K562 (cell line): ENCODE results near the gene GALNT15. TPM values are rescaled to one million over a fixed set of nuclear protein-coding genes. Genes with fewer than 3 reads are reported as not detected.

ENCODE experiments used
- ATAC-seq: fragments of 200-7000 bp; cut with Tn5 transposase; 3 replicates; pipeline ENCODE4 v1.9.1; 2020; ENCODE audit warnings: moderate library complexity
- BruUV-seq: library from RNA; stranded (reverse); fragments of 400-500 nt; replicated peaks from 2 replicates; lab custom pipeline; 2021; lab: Mats Ljungman, UMichigan
- CTCF ChIA-PET: fragments of 300-600 bp; formaldehyde crosslinking; extraction: SDS; loops from one replicate; lab custom pipeline; 2021; ENCODE audit warnings: low intra/inter-chr PET ratio; lab: Yijun Ruan, JAX
- POLR2A ChIA-PET: fragments of 300-600, 350-650 bp; sonication (Branson Sonifier 250); formaldehyde crosslinking; extraction: SDS; loops from one replicate; lab custom pipeline; 2021; ENCODE audit warnings: antibody characterized with exemption, inconsistent platforms; lab: Yijun Ruan, JAX
- DNase-seq, 4 experiments: peaks; one replicate each; pipeline versions ENCODE4 v3.0.0 to v3.0.0-alpha.2; 2011 to 2018; ENCODE audit warnings: low spot score in 3 of 4, mixed read lengths in 3 of 4; ENCODE audit errors: extremely low read depth in 1 of 4
- FAIRE-seq: peaks from 2 replicates; lab custom pipeline; 2011; peaks lifted over from hg19 to GRCh38; lab: Jason Lieb, UNC
- H2AFZ ChIP-seq: 2 replicates; pipeline ENCODE4 v1.6.0; 2011; ENCODE audit warnings: low read depth, low read length, control low read depth, inconsistent platforms
- H3K27ac ChIP-seq: fragments of 200-600 bp; 3 replicates; pipeline ENCODE4 v1.8.0; 2011; ENCODE audit warnings: low read depth, mild to moderate bottlenecking, control low read depth, inconsistent platforms, low read length, moderate library complexity, mixed read lengths; ENCODE audit errors: extremely low read depth
- H3K27me3 ChIP-seq, 2 experiments: fragments of 300-600 bp in 1 of 2; 2 replicates in 1 of 2; 3 replicates in 1 of 2; pipeline versions ENCODE4 v1.6.0 to v1.8.0; 2011; ENCODE audit warnings: inconsistent platforms in 2 of 2, low read length in 2 of 2, mild to moderate bottlenecking in 1 of 2, mixed read lengths in 1 of 2, moderate library complexity in 1 of 2; ENCODE audit not compliant: control insufficient read depth in 2 of 2, insufficient read depth in 2 of 2
- H3K36me3 ChIP-seq: fragments of 300-600 bp; 3 replicates; pipeline ENCODE4 v1.8.0; 2011; ENCODE audit warnings: mild to moderate bottlenecking, low read length, inconsistent platforms; ENCODE audit not compliant: control insufficient read depth, insufficient read depth
- H3K4me1 ChIP-seq, 2 experiments: fragments of 200-600 bp in 1 of 2; replicated peaks in 1 of 2; 2 replicates in 1 of 2; 3 replicates in 1 of 2; pipeline versions ENCODE4 v1.5.1 to v1.8.0; 2011; ENCODE audit warnings: inconsistent platforms in 2 of 2, low read length in 2 of 2, mild to moderate bottlenecking in 1 of 2, mixed read lengths in 1 of 2, moderate library complexity in 1 of 2; ENCODE audit not compliant: control insufficient read depth in 2 of 2, insufficient read depth in 2 of 2
- H3K4me2 ChIP-seq: 2 replicates; pipeline ENCODE4 v1.6.1; 2011; ENCODE audit warnings: low read length, control low read depth, inconsistent platforms, mixed read lengths; ENCODE audit not compliant: insufficient read depth
- H3K4me3 ChIP-seq: fragments of 200-600 bp; sonication (generic), shearing (Covaris generic); 2 replicates; pipeline ENCODE4 v1.5.1; 2016; ENCODE audit warnings: control low read depth, inconsistent platforms
- H3K79me2 ChIP-seq: fragments of 200-600 bp; 3 replicates; pipeline ENCODE4 v1.8.0; 2011; ENCODE audit warnings: low read length, inconsistent platforms; ENCODE audit not compliant: control insufficient read depth, insufficient read depth
- H3K9ac ChIP-seq, 2 experiments: 2 replicates each; pipeline versions ENCODE4 v1.6.0 to v1.6.1; 2011; ENCODE audit warnings: low read depth in 2 of 2, low read length in 2 of 2, control low read depth in 1 of 2, inconsistent platforms in 1 of 2, mild to moderate bottlenecking in 1 of 2, mixed read lengths in 1 of 2; ENCODE audit not compliant: insufficient read depth in 1 of 2
- H3K9me1 ChIP-seq: one replicate; pipeline ENCODE4 v1.6.0; 2011; ENCODE audit warnings: inconsistent platforms, mild to moderate bottlenecking, low read length, moderate library complexity; ENCODE audit not compliant: control insufficient read depth, insufficient read depth
- H3K9me3 ChIP-seq: replicated peaks from 2 replicates; pipeline ENCODE4 v1.5.1; 2011; ENCODE audit warnings: low read depth, low read length, inconsistent platforms; ENCODE audit not compliant: control insufficient read depth, insufficient read depth
- H4K20me1 ChIP-seq: replicated peaks from 2 replicates; pipeline ENCODE4 v1.6.1; 2011; ENCODE audit warnings: low read length, inconsistent platforms, mixed read lengths; ENCODE audit not compliant: control insufficient read depth, insufficient read depth
- BRCA1 ChIP-seq, 2 experiments: fragments of 450-650 bp in 1 of 2; sonication (generic) in 1 of 2; formaldehyde crosslinking in 1 of 2; IDR thresholded peaks; 2 replicates each; pipeline versions ENCODE4 v1.5.0 to v1.6.1; 2017 to 2020; ENCODE audit warnings: mild to moderate bottlenecking in 1 of 2, missing genetic modification reagents in 1 of 2
- FOXJ2 ChIP-seq: fragments of 200-800 bp; sonication (Bioruptor generic); IDR thresholded peaks from 2 replicates; pipeline ENCODE4 v1.6.1; 2016; ENCODE audit warnings: missing genetic modification characterization, missing compliant biosample characterization
- KLF10 ChIP-seq: fragments of 250-450 bp; sonication (Bioruptor Pico); IDR thresholded peaks from 2 replicates; pipeline ENCODE4 v1.6.1; 2021; ENCODE audit warnings: matching md5 sums
- MCM7 ChIP-seq, 2 experiments: fragments of 450-650 bp; IDR thresholded peaks; 2 replicates each; pipeline ENCODE4 v1.6.1; 2016 to 2018
- MYBL2 ChIP-seq, 2 experiments: fragments of 450-650 bp in 1 of 2; sonication (generic) in 1 of 2; formaldehyde crosslinking in 1 of 2; IDR thresholded peaks; 2 replicates each; pipeline versions ENCODE4 v1.6.1 to v1.8.1; 2017 to 2022; ENCODE audit warnings: borderline replicate concordance in 1 of 2, inconsistent platforms in 1 of 2, low read depth in 1 of 2, mild to moderate bottlenecking in 1 of 2, missing genetic modification reagents in 1 of 2, moderate library complexity in 1 of 2
- ZNF384 ChIP-seq: IDR thresholded peaks from 2 replicates; pipeline ENCODE4 v1.6.1; 2012; ENCODE audit warnings: low read depth, low read length, improper control_type of control experiment
- WGBS: fragments of 100-300 bp; shearing (Covaris generic); methylation state at CpG from one replicate; pipeline ENCODE4 v1.1.6; 2016; ENCODE audit warnings: low coverage, mixed read lengths; ENCODE audit not compliant: insufficient coverage; ENCODE audit errors: missing lambda C conversion rate; 5-methylcytosine and 5-hydroxymethylcytosine counted together
- in situ Hi-C: fragments of 300-500 bp; cut with MboI; formaldehyde crosslinking; loops from 4 replicates; pipeline ENCODE4 v1.15.0; 2018; ENCODE audit warnings: inconsistent platforms, mixed read lengths
- intact Hi-C: fragments of 100-400 bp; cut with micrococcal nuclease; formaldehyde crosslinking; loops from 2 replicates; pipeline ENCODE4 v1.14.2; 2022
- polyA plus RNA-seq, 8 experiments: library from polyadenylated mRNA; depleted of rRNA in 4 of 8; stranded (reverse) in 5 of 8; unstranded in 3 of 8; fragments of >200 nt; fragmentation: Nextera tagmentation in 2 of 8; fragmentation: Illumina TruSeq in 1 of 8; extraction: Ambion mirVana in 2 of 8; extraction: Trizol in 1 of 8; gene quantifications; 2 replicates each; pipeline versions ENCODE4 v1.2.1 to v1.2.3, GENCODE V29; 2011 to 2014; ENCODE audit warnings: inconsistent platforms in 1 of 8, missing spikeins in 1 of 8
- total RNA-seq, 7 experiments: library from RNA; depleted of rRNA in 6 of 7; stranded (reverse); fragments of >200 nt in 6 of 7; fragmentation: Illumina TruSeq in 2 of 7; extraction: Trizol in 2 of 7; gene quantifications; 2 replicates each; pipeline versions ENCODE4 v1.2.1 to v1.2.3, GENCODE V29; 2011 to 2021; ENCODE audit warnings: low replicate concordance in 1 of 7

Gene GALNT15
- total and polyA plus RNA-seq, 9 of the 15 experiments (the other 6 are each of a cell fraction or from before 2014, with no cell fraction given), result not detected

GRCh38 chr3:16148213-16148612, 26.3 kb upstream of the GALNT15 start:
- intact Hi-C loops, result no loop called here
- ChIA-PET CTCF (no interaction called here), POLR2A (interaction anchor here (1.5 kb wide), 1 partner anchor 8 kb away, joined by 4 read pairs; no protein-coding TSS in a partner anchor)
- no peak for ATAC-seq
- no peaks in the 10 kb centered on the region for H3K36me3 ChIP-seq
- no peak overlapping the region for H3K4me2 ChIP-seq
- H2AFZ ChIP-seq, result no peak overlapping the region
- H3K27me3 ChIP-seq, result peaks cover 0 to 2% of the 10 kb centered on the region in 2 experiments; a peak in 1 of 5 replicates
- no peak for DNase-seq
- no peak overlapping the region for H3K27ac ChIP-seq
- H3K9ac ChIP-seq, result no peak overlapping the region
- BruUV-seq, result no TSS peak
- no peaks in the 10 kb centered on the region for H4K20me1 ChIP-seq
- WGBS, result under 1% methylated on average over 6 of the region's 6 CpGs
- H3K4me1 ChIP-seq, result no peaks in the 10 kb centered on the region
- H3K4me3 ChIP-seq, result no peak overlapping the region
- no peaks in the 10 kb centered on the region for H3K9me1 ChIP-seq
- H3K79me2 ChIP-seq, result no peaks in the 10 kb centered on the region
- in situ Hi-C loops, result no loop called here
- TF ChIP-seq ZNF384 (no peak), MCM7 (IDR thresholded peaks at IDR 0.05) (no peak), BRCA1 (IDR thresholded peaks at IDR 0.05) (no peak), BRCA1 (CRISPR knock-in tag; IDR thresholded peaks at IDR 0.05) (no peak), MYBL2 (IDR thresholded peaks at IDR 0.05; ENCODE audit: low read depth) (no peak), MYBL2 (CRISPR knock-in tag; IDR thresholded peaks at IDR 0.05; ENCODE audit: borderline replicate concordance) (no peak)
- no peaks in the 10 kb centered on the region; the same call in 1 of the 2 replicates for H3K9me3 ChIP-seq
- no peak for FAIRE-seq

- Histone ChIP-seq H3K79me2 (no peaks in the 10 kb centered on the region), H2AFZ (no peak overlapping the region), H4K20me1 (no peaks in the 10 kb centered on the region), H3K4me1 (no peaks in the 10 kb centered on the region), H3K4me3 (no peak overlapping the region), H3K27ac (no peak overlapping the region), H3K9me1 (no peaks in the 10 kb centered on the region), H3K27me3 (peaks cover 0 to 2% of the 10 kb centered on the region in 2 experiments; a peak in 1 of 5 replicates), H3K36me3 (no peaks in the 10 kb centered on the region), H3K4me2 (no peak overlapping the region), H3K9me3 (no peaks in the 10 kb centered on the region; the same call in 1 of the 2 replicates), H3K9ac (no peak overlapping the region)
- WGBS, result 0% methylated on average over 4 of the region's 4 CpGs
- FAIRE-seq, result no peak
- in situ Hi-C loops (no loop called here), intact Hi-C loops (no loop called here)
- ChIA-PET CTCF (no interaction called here), POLR2A (no interaction called here)
- DNase-seq, result no peak
- no peak for ATAC-seq
- TF ChIP-seq KLF10 (CRISPR knock-in tag), result no peak
- TF ChIP-seq FOXJ2 (tag), result peak; percentile 94
- no TSS peak for BruUV-seq
Measured at GRCh38 chr3:16148783-16149182, 25.7 kb upstream of the GALNT15 start.
